Stimulated activated CD4-positive, alpha-beta T cell treated with anti-CD3 and anti-CD28 coated beads, TNF-alpha, amount 100 ng/mL, for 24 hours (primary cell): ENCODE results near the gene MAP3K3.

Experiments used
- DNase-seq, 3 experiments: peaks; one replicate each; pipeline ENCODE4 v3.0.0-alpha.2; 2020; ENCODE audit warnings: low read depth in 3 of 3

Gene MAP3K3

DNA sequence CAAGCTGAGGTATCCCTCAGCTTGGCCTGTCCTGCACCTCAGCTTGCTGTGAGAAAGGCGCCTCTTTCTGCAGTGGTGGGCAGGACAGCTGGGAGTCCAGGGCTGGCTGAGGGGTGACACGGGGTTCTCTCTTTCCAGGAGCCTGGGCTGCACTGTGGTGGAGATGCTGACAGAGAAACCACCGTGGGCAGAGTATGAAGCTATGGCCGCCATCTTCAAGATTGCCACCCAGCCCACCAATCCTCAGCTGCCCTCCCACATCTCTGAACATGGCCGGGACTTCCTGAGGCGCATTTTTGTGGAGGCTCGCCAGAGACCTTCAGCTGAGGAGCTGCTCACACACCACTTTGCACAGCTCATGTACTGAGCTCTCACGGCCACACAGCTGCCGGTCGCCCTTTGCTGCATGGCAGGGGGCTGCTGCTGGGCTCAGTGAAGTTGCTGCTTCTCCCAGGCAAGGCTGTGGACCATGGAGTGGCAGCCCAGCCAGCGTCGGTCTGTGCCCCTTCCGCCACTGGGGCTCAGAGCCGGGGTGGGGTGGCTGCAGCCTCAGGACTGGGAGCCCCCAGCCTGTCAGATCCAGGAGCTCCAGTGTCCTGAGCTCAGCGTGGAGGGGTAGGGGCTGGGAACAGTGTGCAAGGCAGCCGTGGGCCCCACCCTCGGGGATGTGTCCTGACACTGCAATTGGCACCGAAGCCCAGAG is 71.3 kb downstream of the MAP3K3 start:
- DNase-seq, result no peak

DNA sequence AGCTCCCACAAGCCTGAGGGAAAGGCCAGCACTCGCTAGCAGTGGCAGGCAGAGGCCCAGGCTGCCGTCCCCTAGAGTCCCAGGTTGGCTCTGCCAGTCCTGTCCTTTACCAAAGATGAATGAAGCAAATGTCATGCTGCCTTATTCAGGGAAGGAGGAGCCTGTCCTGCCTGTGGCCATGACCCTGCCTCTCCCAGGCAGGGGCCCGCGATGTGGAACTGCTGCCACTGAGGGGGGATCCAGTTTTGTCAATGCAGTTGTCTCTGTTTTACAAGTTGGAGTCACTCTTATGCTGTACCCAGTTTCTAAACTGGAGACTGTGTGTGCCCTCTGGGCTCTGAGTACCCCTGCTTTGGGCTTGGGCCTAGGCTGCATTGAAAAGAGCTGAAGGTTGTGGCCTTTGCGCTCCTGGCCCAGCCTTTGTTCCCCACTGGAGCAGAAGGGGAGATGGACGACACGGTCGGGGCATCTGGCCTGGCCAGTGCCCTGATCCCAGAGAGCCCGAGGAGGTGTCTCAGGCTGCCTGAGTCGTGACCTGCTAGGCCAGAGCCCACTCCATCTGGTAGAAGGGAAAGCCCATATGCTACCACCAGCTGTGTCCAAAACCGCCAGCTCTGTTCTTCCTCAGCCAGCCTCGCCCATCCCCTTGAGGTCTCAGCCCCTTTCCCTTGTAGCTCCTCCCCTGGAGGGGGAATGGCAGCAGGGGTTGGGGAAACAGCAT is 72.2 kb downstream of the MAP3K3 start:
- DNase-seq, result no peak

- no peak for DNase-seq
These were observed 72.9 kb downstream of the MAP3K3 start for GRCh38 chr17:63694950-63695773.

- DNase-seq, result no peak
These were observed 73.7 kb downstream of the MAP3K3 start for GRCh38 chr17:63695889-63696288.

GRCh38 chr17:63696381-63696961 is 74.3 kb downstream of the MAP3K3 start:
- no peak for DNase-seq

- DNase-seq, result peak in 2 of 3 experiments; percentile 68 to 69
These were observed 75.4 kb downstream of the MAP3K3 start for GRCh38 chr17:63697341-63698286.

GRCh38 chr17:63698381-63698885 is 76.2 kb downstream of the MAP3K3 start:
- DNase-seq, result peak in 1 of 3 experiments; percentile 40

GRCh38 chr17:63698886-63699637 is 76.8 kb downstream of the MAP3K3 start:
- DNase-seq, result peak in 2 of 3 experiments; percentile 65 to 77

DNA sequence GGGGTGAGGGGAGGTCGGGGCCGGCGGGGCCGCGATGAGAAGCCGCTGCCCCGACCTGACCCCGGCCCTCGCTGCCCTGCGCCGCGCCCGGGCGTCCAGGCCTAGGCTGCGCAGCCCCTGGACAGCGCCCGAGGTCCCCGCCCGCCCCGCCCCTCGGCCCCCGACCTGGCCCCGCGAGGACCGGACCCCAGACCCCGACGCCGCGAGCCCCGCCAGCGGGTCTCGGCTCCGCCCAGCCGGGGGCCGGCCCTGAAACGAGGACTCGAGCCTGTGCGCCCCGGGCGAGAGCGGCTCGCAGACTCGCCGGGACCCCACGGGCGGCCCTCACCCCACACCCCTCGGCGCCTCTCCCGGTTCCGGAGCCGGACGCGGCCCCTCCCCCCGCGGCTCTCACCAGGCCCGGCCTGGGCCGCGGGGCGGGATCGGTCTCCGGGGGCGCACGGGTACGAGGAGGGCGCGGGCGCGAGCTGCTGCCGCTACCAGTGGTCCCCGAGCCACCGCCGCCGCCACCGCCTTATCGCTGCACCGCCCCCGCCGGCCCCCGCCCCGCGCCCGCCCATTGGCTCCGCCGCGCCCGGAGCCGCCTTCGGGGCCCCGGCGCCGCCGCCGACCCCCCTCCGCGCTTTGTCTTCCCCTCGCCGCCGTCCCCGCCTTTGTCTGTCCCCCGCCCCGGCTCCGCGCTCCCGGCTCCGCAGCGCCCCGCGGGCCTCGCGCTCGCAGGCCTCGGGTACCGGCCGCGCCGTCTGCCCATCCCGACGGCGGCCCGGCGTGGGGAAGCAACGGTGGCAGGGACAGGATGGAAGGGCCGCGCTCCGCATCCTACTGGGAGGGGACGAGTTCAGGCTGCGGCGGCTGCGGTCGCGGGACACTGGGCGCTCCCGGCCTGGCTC is 77.7 kb downstream of the MAP3K3 start, which contains the start of gene LIMD2:
Gene LIMD2 (minus strand): TSS at position 488 of the 890 bp plus-strand sequence. CDS start 827 bp downstream, outside the sequence.
- peak in 2 of 3 experiments; percentile 66 to 81 for DNase-seq

DNA sequence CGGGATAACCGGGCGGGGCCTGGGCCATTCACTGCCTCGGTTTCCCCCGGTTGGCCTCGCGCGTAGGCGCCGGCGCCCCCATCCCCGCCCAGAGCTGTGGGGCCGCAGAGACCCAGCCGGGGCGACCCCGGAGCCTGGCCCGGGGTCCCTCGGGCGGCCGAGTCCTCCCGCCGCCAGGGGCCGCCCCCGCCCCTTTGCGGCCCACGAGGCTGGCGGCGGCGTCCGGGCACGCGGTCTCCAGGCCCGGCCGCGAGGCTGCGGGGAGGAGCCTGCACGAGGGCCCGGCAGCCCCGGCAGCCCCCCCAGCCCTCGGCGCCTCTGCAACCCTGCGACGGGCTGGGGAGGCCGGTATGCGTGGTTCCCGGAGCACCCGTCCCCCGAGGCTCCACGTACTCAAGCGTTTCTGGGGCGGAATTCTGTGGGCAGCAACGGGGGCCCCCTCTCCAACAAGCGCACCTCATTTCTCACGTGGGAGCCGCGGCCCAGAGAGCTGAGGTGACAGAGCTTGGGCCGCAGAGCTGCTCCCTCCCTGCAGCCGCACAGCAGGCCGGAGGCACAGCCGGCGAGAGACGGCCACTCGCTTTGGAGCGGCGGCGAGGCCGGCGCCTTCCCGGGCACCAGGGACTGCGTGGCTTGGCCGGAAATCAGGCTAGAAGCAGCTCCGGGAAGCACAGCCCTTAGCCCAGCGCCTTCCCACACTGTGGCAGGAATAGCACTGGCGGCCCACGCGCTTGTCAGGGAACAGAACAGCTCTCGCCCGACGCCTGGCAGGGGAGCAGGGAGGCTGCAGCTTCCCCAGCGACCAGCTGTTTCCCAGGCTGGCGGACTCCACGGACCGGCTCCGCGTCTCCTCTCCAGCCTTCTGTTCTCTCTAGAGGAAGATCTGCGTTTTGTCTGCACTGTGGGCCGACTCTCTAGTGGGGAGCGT is 78.6 kb downstream of the MAP3K3 start:
- DNase-seq, result peak in 1 of 3 experiments; percentile 39

- DNase-seq, result no peak
These were observed 79.2 kb downstream of the MAP3K3 start for GRCh38 chr17:63701456-63701820.

DNA sequence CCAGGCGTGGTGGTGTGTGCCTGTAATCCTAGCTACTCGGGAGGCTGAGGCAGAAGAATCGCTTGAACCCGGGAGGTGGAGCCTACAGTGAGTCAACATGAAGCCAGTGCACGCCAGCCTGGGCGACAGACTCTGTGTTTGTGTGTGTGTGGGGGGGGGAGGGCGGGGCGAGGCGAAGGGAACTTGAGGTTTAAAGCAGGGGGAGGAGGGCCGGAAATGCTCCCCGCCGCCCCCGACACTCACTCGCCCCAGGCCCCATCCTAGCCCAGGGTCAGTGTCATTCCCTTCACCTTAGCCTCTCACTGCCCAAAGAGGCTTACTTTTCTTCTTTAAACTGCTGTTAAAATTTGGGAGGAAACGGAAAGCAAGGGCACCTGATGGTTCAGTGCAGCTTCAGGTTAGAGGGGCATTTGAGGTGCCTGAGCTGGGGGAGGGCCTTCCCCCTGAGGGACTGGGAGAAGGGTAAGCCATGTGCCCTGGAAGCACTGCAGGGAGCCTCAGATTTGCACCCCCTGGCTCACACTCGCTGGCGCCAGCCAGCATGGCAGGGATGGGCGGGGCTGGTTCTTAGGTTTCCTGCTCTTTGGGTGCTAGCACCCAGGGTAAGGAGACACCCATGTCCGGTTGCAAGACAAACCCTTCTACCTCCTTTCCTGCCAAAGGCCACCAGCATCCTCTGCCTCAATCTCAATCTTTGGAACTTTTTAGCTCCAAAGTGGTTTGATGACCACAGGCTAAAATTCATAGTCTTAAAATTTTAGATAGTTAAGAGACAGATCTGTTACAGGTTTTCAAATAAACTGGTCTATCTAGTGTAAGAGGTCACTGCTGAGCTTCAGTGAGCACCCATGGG is 79.9 kb downstream of the MAP3K3 start:
- peak in 1 of 3 experiments; percentile 80 for DNase-seq

DNA sequence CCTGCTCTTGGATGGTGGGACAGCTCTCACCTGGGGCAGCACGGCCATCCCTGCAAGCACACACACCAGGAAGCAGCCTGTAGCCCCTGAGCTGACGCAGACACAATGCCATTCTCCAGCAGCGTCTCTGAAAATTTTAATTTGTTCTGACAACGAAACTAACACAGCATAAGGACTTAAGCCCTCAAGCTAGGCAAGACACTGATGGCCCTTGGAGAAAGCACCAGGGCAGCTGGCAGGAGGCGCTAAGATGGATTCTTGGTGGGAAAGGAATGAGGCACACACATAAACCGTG is 80.5 kb downstream of the MAP3K3 start:
- no peak for DNase-seq

DNA sequence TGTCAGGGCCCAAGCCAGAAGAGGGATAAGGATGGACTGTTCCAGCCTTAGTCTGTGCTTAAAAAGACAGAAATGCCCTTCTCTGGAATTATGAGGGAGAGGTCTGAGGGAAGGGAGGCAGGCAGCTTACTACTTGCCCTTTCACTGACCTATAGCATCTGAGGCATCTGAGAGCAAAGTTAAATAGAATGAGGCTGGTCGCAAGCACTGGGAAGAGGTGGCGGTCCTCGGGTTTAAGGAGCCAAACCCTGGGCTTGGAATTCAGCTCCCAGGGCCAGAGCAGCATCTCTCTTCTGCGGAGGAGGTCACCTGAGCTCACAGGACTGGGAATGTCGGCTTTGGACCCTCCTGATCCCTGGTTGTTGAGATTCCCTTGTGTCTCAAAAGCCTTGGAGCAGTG is 80.8 kb downstream of the MAP3K3 start:
- no peak for DNase-seq

DNA sequence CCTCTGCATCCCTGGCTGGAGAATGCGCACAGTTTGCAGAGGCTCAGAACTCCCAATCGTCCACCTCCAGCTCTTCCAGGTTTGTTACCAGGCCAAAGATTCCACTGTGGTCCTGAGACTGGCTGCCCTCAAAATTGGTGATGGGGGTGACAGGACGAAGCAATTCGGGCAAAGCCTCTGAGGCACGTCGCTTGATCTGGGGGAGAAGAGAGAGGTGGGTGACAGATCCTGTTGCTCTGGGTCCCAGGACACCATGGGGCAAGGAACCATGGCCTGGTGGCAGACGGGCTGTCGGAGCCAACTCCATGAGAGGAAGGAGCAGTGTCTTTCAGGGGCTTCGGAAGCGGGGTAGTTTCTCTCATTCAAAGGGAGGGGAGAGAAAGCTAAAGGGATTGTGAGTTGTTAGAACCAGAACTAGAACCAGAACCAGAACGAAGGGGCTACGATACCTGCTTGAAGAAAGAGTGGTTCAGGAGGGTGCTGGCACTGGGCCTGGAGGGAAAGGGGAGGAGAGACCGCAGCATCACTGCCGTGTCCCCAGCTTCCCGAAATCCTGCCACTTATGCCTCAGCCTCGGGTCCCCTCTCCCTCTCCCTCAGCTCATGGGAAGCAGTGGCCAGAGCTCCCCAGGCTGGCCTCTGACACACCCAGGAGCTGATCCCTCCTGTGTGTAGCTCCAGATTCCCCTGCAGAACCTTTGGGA is 81.5 kb downstream of the MAP3K3 start:
- DNase-seq, result no peak

GRCh38 chr17:63704259-63704576 is 82.0 kb downstream of the MAP3K3 start:
- DNase-seq, result no peak
